SKM-1 (cell line): ENCODE measurements around the gene ZBTB38.

ENCODE experiments used
- DNase-seq: peaks from one replicate; lab custom pipeline; 2025; ENCODE audit not compliant: unreplicated experiment; lab: John Stamatoyannopoulos, UW

ZBTB38 gene

GRCh38 chr3:141336672-141337522, 31.4 kb upstream of the ZBTB38 start:
- no peak for DNase-seq

- DNase-seq, result no peak
These were observed 30.8 kb upstream of the ZBTB38 start for GRCh38 chr3:141337523-141337854.

- DNase-seq, result no peak
These were observed 30.3 kb upstream of the ZBTB38 start for GRCh38 chr3:141337991-141338390.

DNA sequence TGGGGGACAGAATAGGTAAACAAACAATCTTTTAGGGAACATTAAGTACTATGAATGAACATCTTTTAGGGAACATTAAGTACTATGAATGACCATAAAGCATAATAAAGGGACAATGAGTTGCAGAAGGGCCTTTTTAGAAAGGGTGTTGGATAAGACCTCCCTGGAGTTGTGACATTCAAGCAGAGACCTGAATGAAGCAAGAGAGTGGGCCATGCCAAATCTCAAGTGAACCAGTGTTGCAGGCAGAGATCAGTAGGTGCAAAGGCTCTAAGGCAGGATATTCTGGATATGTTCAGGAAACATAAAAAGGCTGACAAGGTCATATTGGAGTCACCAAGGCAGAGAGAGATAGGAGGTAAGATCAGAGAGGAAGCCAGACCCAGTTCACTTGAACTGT, 29.4 kb upstream of the ZBTB38 start:
- DNase-seq, result no peak

DNA sequence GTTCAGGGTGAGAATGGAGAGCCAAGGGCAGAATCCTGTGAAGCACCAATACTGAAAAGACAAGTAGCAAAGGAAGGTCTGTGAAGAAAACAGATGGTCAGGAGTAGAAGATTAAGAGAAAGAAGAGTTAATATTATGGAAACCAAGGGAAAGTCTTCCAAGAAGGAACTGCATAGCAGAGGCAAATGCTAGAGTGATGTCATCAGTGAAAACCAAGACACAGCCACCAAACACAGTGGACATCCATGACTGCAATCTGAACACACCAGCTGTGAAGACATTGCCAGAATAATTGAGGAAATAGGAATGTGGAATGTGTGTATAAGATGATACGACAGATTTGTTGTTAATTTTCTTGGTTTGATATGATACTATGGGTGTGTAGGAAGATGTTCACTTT, 26.8 kb upstream of the ZBTB38 start:
- no peak for DNase-seq

- DNase-seq, result no peak
These were observed 25.9 kb upstream of the ZBTB38 start for GRCh38 chr3:141342386-141342785.

- DNase-seq, result no peak
These were observed 25.2 kb upstream of the ZBTB38 start for GRCh38 chr3:141343077-141343476.

GRCh38 chr3:141343865-141344271, 24.4 kb upstream of the ZBTB38 start:
- DNase-seq, result no peak

DNA sequence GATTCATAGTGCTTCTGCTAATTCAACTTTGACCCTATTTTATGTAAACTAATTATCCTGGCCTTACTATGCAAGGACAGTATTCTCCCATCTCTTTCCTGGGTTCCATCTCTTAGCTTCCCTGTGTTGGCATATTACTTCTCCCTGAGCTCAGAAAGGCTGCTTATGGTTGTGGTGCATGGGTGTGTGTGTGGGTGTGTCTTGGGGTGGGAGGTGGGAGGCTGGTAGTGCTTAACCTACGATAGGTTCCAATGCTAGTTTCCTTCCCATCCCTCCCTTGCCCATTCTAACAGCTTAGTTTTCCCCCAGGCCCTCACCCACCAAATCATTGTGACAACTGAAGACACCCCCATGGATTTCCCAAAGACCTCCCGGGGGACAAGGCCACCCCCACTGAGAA, 22.8 kb upstream of the ZBTB38 start:
- no peak for DNase-seq

- no peak for DNase-seq
These were observed 22.3 kb upstream of the ZBTB38 start for GRCh38 chr3:141346007-141346406.

DNA sequence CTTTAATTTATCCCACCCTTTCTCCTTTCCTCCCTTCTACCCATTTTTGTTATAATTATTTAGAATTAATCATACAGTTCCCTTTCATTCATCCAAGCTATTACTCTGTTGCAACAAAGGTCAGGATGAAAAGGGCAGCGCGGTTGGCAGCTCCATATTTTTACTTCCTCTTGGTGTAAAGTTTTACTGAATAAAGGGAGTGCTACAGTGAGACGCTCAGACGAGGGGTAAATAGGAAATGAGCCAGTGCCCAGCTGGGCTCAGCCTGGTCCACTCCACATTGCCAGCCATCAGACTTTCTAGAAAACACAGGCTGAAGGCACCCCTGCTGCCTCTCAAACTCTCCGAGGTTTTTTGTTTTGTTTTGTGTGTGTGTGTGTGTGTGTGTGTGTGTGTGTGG, 21.9 kb upstream of the ZBTB38 start:
- no peak for DNase-seq

- DNase-seq, result no peak
These were observed 21.5 kb upstream of the ZBTB38 start for GRCh38 chr3:141346839-141347238.

DNA sequence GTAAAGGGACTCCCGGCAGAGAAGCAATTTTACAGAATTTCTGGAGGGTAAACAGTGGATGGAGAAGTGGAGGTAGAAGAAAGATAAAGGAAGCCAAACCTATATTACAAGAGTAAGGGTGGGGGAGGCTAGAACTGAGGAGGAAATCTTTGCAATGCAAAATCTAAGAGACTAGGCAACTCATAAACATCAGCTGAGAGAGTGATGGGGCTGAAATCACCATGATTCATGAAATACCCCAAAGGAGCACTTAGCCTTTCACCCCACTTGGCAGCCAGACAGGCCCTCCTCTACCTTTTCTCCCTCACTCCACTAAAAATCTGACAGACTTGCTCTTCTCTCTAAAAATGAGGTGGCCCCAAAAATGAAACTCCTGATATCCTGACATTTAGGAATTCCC, 19.5 kb upstream of the ZBTB38 start:
- no peak for DNase-seq

- DNase-seq, result no peak
These were observed 18.6 kb upstream of the ZBTB38 start for GRCh38 chr3:141349711-141350110.

DNA sequence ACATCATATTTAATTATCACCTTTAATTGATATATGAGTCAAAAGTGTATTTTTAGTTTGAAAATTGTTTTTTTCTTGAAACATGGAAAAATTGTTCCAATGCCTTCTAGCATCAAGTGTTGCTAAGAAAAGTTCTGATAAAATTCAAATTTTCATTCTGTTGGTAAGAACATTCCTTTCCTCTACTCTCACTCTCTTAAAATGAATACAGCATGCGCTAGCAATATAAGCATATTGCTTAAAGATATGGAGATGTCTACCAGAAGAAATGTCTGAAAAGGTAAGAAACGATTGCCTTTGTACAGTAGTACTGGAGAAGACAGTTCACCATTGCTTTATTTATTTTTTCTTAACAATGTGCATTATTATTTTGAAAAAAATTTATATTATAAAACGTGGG, 17.6 kb upstream of the ZBTB38 start:
- DNase-seq, result no peak

DNA sequence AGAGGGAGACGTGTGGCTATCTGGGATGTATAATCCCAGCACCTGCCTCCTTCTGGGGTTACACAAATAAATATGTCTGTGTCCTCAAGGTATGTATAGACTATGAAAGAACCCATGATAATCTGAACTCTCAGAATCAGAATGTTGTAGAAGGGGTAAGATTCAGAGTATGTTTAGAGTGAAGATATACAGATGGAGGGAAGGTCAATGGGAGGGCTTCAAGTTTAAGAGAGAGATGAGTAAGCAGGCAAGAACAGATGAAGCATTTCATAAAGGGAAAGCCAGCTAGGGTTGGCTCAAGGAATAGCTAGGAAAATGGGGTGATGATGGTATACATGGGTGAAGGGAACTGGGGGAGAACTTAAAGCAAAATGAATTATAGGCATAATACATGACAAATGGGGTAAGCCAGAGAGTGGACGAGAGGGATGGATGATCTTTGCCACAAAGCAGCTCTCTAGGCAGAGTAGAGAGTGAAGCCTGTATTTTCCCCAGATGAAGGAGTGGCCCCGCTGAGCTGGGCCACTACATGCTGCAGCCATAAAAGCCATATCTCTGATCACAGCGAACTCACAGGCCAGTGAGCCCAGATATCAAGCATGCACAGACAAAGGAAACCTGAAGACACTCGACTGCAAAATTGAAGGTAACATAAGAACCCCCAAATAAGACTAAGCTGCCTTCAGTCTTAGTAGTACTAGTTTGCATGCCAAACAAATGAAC, 15.9 kb upstream of the ZBTB38 start:
- no peak for DNase-seq

DNA sequence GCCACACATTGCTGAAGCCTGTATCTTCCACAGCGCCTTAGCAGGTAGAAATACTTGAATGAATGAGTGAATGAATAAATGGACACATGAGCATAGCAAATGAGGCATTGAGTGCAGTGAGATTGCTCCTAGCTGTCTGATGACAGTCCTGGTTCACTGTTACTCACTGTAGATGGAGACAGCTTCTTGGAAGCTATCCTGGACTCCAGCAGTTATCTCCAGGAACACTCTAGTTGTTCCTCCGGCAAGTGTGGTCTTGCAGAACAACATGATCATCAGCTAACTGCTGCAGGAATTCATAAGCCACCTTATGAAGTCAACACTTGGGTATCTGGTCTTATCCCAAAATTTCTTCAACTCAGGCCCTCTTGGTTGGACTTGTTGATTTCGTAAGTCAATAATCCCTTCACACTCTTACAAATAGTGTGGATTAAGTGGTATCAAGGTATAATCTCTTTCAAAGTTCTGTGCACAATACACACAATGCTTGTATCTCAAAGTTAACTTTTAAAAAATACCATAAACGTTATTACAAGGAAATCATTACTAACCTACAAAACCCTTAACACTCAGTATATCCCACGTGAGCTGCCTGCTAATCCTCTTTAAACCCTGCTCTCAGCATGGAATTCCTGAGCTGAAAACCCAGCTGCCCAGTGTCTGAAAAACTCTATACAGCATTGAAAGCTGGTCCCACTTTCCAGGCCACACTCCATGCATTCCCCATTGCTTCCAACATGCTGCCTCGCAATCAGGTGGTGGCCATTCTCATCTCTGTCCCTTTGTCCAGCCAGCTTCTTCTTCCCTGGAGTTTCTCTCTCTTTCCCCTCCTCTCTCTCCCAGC, 14.4 kb upstream of the ZBTB38 start:
- DNase-seq, result no peak

DNA sequence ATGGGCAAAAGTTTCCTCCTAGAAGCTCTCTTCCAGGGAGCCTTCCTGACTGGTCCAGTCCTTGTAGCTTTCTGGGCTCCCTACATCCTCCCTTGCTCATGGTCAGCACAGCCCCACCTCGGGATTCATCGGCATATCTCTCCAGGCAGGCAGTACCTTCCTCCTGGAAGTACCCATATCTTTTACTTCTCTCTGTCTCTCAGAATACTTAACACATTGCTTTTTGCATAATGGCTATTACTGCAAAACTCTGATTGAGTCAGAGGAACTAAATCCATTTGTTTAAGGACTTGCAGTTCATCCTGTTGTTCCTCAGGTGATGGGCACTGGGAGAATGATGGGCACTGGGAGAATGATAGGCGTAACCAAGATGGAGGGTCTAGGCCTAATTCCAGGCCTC, 13.8 kb upstream of the ZBTB38 start:
- DNase-seq, result no peak

DNA sequence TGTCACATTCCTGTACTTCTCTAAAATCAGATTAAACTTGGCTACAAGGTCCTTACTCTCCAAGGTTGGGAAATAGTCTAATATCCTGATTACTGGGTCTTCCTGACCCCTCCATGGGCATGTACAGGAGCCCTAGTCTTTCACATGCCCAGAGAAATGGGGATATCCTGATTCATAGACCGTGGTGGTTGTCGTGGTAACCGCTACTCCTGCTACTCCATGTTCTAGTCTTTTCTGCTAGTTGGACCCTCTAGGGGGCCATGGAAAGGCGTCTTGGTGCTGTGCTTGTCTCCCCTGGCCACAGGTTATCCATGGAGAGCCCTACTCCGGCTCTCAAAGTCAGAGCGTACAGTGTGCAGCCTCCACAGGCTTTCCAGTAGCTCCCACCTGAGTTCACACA, 13.1 kb upstream of the ZBTB38 start:
- DNase-seq, result no peak

GRCh38 chr3:141356046-141356445, 12.3 kb upstream of the ZBTB38 start:
- no peak for DNase-seq

DNA sequence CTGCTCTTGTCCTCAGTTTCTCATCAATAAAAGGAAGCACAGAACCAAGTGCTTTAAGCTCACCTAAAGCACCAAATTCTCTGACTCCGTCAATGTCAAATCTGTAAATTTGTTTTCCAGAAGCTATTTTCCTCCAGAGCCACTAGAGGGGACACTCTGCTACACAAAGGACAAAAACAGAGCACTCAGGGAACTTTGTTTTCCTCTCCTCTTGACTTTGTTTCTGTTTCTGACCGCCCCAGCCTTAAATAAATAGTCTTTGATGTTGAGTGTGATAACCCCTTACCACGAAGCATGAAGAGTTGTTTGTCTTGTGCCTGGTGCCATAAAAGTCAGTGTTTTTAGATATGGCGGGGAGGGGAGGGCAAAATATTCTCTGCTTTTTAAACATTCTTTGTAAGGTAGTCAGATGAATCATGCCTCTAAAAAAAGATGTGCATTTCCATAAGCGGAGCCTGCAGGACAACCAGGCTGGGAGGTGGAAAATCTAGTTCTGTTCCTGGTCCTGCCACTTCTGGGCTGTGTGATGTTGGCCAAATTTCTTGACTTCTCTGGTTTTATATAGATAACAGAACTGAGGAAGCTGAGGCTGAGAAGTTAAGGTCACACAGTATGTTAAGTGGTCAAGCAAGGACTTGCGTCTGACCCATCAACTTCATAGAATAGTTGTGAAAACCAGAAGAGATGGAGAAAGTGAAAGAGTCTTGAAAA, 7.3 kb upstream of the ZBTB38 start:
- peak; percentile 7 for DNase-seq
